ENCODE results near the gene TRAPPC6A. TPM values are rescaled to one million over a fixed set of nuclear protein-coding genes. Genes with fewer than 3 reads are reported as not detected.

TRAPPC6A gene
- total RNA-seq, 1 donor from 2014 or later, result 42.8 TPM

DNA sequence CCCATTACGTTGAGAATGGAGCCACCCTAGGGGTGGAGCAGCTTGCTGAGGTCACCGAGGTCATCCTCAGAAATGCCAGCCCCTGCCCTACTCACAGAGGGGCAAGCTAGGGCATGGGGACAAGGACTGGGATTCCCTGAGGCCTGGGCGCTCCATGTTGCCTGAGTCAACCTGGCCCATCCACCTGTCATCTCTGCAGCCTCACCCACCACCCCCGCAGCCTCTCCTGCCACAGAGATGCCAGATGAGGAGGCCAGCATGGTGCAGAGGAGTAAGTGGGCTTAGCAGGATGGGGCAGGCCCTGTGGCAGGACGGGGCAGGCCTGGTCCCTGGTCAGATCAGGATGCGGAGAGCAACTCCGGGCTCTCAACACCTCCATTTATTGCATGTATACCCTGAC is 26.7 kb downstream of the TRAPPC6A start:
- H3K27ac Mint-ChIP-seq, result no peak overlapping the region
- no peaks in the 10 kb centered on the region for H3K9me3 Mint-ChIP-seq
- TF ChIP-seq CTCF (IDR thresholded peaks at IDR 0.05; ENCODE audit: unreplicated experiment), result no peak
- no peak for DNase-seq (ENCODE audit: low spot score in 2 of 2, unreplicated experiment in 2 of 2)
- H3K27me3 Mint-ChIP-seq (ENCODE audit: low read depth), result peaks cover 38% of the 10 kb centered on the region
- peaks cover 4% of the 10 kb centered on the region for H3K36me3 Mint-ChIP-seq
- no peak overlapping the region for H3K4me3 Mint-ChIP-seq
- H3K4me1 Mint-ChIP-seq, result peaks cover 11% of the 10 kb centered on the region

DNA sequence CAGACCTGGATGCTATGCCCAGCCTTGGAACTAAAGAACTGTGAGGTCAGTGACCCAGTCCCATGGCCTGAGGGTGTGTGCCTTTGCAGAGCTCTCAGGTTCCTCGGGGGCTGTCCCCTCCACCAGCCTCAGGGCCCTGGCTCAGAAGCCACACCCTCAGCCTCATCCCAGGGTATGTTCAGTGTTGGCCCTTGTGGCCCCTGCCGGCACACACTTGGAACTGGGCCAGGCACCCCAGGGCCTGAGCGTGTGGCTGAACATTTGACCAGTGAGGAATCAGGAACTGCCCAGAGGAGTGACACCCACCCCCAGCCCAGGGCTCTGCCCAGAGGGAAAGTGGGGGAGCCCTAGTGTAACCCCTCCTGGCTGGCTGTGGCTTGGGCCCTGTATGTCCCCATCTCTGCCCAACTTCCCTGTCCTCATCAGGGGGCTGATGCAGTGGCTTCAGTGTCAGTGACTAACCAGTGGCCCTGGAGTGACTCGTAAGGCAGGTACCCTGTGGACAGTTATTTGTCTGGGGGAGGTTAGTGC is 27.2 kb downstream of the TRAPPC6A start:
- peaks cover 36% of the 10 kb centered on the region for H3K27me3 Mint-ChIP-seq (ENCODE audit: low read depth)

DNA sequence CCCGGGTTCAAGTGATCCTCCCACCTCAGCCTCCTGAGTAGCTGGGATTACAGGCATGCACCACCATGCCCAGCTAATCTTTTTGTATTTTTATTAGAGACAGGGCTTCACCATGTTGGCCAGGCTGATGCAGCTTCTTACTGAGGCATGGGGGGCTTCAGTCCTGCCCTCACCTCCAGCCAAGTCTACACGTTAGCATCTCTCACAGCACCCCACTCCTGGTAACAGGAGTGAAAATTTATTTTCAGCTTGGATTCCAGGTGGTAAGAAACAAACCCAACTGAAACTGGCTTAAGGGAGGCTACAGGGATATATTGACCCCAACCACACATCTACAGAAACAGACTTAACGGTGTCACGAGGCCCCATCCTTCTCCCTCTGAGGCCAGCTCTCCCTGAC is 27.9 kb downstream of the TRAPPC6A start:
- peaks cover 33% of the 10 kb centered on the region for H3K27me3 Mint-ChIP-seq (ENCODE audit: low read depth)
- H3K36me3 Mint-ChIP-seq, result peaks cover 4% of the 10 kb centered on the region
- H3K27ac Mint-ChIP-seq, result no peak overlapping the region
- no peak overlapping the region for H3K4me3 Mint-ChIP-seq
- H3K9me3 Mint-ChIP-seq, result no peaks in the 10 kb centered on the region
- no peak for TF ChIP-seq CTCF (IDR thresholded peaks at IDR 0.05; ENCODE audit: unreplicated experiment)
- peaks cover 11% of the 10 kb centered on the region for H3K4me1 Mint-ChIP-seq
- DNase-seq (ENCODE audit: low spot score in 2 of 2, unreplicated experiment in 2 of 2), result no peak

More for the DNA sequence above, 27.2 kb downstream of the TRAPPC6A start:
- peaks cover 11% of the 10 kb centered on the region for H3K4me1 Mint-ChIP-seq
- no peak for DNase-seq (ENCODE audit: low spot score in 2 of 2, unreplicated experiment in 2 of 2)
- H3K9me3 Mint-ChIP-seq, result no peaks in the 10 kb centered on the region
- no peak for TF ChIP-seq CTCF (IDR thresholded peaks at IDR 0.05; ENCODE audit: unreplicated experiment)
- no peak overlapping the region for H3K27ac Mint-ChIP-seq
- no peak overlapping the region for H3K4me3 Mint-ChIP-seq
- peaks cover 4% of the 10 kb centered on the region for H3K36me3 Mint-ChIP-seq

GRCh38 chr19:45149129-45149528 is 28.9 kb downstream of the TRAPPC6A start:
- no peak for DNase-seq (ENCODE audit: low spot score in 2 of 2, unreplicated experiment in 2 of 2)
- Mint-ChIP-seq H3K9me3 (no peaks in the 10 kb centered on the region), H3K27ac (no peak overlapping the region), H3K4me1 (peaks cover 8% of the 10 kb centered on the region), H3K4me3 (no peak overlapping the region), H3K36me3 (peaks cover 4% of the 10 kb centered on the region), H3K27me3 (ENCODE audit: low read depth) (peaks cover 25% of the 10 kb centered on the region)
- TF ChIP-seq CTCF (IDR thresholded peaks at IDR 0.05; ENCODE audit: unreplicated experiment), result no peak

DNA sequence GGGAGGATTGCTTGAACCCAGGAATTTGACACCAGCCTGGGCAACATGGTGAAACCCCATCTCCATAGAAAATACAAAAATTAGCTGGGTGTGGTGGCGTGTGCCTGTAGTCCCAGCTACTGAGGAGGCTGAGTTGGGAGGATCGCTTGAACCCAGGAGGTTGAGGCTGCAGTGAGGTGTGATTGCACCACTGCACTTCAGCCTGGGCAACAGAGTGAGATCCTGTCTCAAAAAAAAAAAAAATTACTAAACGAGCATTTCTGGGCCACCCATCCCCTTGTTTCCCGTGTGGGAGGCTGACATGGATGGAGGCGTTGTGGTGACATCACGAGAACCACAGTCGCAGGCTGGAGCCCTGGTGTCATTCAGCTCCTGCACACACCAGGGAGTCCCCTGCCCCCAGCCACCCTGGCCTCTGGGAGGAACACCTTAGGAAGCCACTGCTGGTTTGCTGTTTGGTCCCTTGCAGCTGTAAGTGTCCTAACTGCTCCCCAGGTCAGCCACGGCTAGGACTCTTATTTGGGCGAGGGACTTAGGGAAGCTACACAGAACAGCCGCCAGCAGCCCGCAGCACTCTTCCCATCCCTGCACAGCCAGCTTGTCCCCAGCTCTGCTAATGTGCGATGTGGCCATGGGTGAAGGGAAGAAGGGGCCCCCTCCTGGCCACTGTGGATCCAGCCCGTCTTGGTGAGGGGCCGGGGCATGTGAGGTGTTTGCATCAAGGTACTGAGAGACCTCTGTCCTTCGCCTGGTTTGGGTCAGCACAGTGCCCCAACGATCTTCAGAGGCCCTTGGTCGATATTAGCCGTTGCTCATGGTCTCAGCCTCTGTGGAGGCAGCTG is 30.0 kb downstream of the TRAPPC6A start:
- no peak for TF ChIP-seq CTCF (IDR thresholded peaks at IDR 0.05; ENCODE audit: unreplicated experiment)
- peaks cover 4% of the 10 kb centered on the region for H3K4me1 Mint-ChIP-seq
- H3K36me3 Mint-ChIP-seq, result peaks cover 5% of the 10 kb centered on the region
- DNase-seq (ENCODE audit: low spot score in 2 of 2, unreplicated experiment in 2 of 2), result no peak
- H3K27me3 Mint-ChIP-seq (ENCODE audit: low read depth), result peaks cover 19% of the 10 kb centered on the region
- H3K27ac Mint-ChIP-seq, result no peak overlapping the region
- no peak overlapping the region for H3K4me3 Mint-ChIP-seq
- H3K9me3 Mint-ChIP-seq, result no peaks in the 10 kb centered on the region
